HG02981 (cell line): ENCODE measurements around the gene RABGAP1L.
"Not testable (repeated sequence)": the region's sequence is repeated elsewhere in the genome, so short reads cannot be mapped to it uniquely, and the experiment has no call there.

Experiments used
- ATAC-seq: cut with Tn5 transposase; IDR thresholded peaks from one replicate; pipeline ENCODE4 v1.9.1; 2021; ENCODE audit warnings: mild to moderate bottlenecking, moderate library complexity; ENCODE audit not compliant: unreplicated experiment

Gene RABGAP1L

DNA sequence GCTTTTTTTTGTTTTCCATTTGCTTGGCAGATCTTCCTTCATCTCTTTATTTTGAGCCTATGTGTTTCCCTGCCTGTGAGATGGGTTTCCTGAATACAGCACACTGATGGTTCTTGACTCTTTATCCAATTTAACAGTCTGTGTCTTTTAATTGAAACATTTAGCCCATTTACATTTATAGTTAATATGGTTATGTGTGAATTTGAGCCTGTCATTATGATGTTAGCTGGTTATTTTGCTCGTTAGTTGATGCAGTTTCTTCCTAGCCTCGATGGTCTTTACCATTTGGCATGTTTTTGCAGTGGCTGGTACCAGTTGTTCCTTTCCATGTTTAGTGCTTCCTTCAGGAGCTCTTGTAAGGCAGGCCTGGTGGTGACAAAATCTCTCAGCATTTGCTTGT, 384.1 kb downstream of the RABGAP1L start:
- not testable (repeated sequence) for ATAC-seq

GRCh38 chr1:174550296-174550695, 391.0 kb downstream of the RABGAP1L start:
- ATAC-seq = no peak

DNA sequence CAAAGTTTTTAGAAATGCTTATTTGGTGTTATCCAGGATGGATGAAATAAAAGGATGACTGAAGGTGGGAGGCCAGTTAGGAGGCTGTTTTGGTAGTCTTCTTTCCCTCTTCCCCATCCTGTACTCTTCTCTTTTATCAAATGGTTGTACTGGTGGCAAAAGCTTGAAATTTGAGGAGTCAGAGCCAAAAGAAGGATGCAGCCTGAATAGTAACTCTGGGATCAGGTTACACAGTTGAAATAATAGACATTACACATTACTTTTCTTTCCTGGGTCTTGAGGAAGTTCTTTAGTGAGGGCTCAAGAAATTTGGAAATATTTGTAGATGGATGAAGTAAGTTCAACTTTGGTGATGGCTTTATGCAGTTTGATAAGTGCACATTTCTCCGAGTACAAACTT, 397.1 kb downstream of the RABGAP1L start:
- ATAC-seq = no peak

DNA sequence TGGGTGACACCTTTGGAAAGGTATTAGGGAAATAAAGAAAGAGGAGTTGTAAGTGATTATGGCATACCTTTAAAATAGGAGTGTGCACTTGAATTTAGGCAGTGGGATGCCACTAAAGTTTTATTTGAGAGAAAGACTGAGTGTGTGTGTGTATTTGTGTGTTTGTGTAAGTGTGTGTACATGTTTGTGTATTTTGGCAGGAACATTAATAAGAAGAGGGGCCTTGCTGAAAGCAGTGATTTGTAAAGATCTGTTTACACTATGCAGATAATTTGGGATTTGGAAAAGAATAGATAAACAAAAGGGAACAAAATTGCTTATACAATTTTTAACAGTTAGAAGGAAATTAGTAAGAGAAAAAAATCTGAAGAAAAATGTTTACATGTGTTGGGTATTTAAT, 409.2 kb downstream of the RABGAP1L start:
- no peak for ATAC-seq

GRCh38 chr1:174569240-174569639, 409.9 kb downstream of the RABGAP1L start:
- no peak for ATAC-seq

- no peak for ATAC-seq
Observed at GRCh38 chr1:174572771-174573170, 413.5 kb downstream of the RABGAP1L start.

DNA sequence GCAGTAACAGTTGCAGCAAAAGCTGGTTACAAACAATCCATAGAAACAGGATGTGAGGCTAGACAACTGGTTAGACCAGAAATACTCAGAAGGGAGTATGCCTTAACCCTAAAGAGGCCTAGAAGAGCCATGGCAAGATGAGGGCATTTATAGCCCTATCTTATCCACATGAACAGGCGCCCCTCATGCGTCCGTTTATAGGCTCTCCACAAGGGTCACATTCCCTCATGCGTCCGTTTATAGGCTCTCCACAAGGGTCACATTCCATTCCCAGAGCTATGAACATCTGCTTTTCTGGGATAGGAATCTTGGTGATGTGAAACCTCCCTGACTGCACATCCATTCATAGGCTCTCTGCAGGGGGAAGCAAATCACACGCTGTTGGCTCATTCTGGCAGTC, 416.8 kb downstream of the RABGAP1L start:
- ATAC-seq = not testable (repeated sequence)

DNA sequence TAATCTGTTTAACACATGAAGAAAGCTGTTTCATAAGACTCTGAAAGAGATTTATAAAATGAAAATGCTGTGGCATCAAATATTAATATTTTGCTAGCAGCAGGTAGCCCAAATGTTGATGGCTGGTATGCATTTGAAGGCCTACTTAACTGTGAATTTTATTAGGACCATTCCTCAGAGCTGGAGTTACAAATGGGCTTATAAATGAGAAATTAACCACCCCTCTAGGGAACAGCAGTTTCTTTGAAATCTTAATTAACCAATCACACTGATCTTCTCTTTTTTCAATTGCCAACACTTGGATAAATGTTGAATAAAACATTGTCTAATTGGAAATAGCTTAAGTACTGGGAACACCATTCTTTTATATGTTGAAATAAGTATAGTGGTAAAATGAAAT, 418.4 kb downstream of the RABGAP1L start:
- ATAC-seq = no peak

GRCh38 chr1:174580801-174581200, 421.5 kb downstream of the RABGAP1L start:
- no peak for ATAC-seq

- ATAC-seq = no peak
Observed at GRCh38 chr1:174583316-174583715, 424.0 kb downstream of the RABGAP1L start.

DNA sequence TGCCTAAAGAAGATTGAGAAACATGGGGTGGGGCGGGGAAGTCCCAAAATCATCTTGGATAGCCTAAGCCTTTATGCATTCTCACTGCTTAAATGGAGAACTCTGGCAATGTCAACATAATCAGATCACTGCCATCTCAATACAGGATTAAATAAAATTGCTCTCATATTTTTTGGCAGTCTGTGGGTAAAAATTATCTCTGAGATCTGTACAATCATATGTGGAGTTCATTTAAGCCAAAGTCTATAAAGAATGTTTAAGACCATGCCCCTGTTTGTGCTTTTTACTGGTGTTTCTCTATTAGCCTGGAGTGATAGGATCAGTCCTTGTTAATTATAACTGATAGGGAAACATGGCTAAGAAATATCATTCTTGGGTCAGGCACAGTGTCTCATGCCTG, 424.8 kb downstream of the RABGAP1L start:
- no peak for ATAC-seq

DNA sequence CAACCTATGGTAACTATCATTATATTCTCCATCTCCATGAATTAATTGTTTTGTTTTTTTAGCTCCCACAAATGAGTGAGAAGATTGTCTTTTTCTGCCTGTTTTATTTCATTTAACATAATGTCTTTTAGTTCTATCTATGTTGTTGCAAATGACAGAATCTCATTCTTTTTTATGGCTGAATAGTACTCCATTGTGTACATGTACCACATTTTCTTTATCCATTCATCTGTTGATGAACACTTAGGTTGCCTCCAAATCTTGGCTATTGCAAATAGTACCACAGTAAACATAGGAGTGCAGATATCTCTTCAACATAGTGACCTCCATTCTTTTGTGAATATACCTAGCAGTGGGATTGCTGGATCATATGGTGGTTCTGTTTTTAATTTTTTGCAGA, 429.3 kb downstream of the RABGAP1L start:
- not testable (repeated sequence) for ATAC-seq

GRCh38 chr1:174605198-174605597, 445.9 kb downstream of the RABGAP1L start:
- ATAC-seq = no peak

- no peak for ATAC-seq
Observed at GRCh38 chr1:174606471-174606870, 447.2 kb downstream of the RABGAP1L start.

- not testable (repeated sequence) for ATAC-seq
Observed at GRCh38 chr1:174617905-174618304, 458.6 kb downstream of the RABGAP1L start.

GRCh38 chr1:174623324-174624035, 464.2 kb downstream of the RABGAP1L start:
- no peak for ATAC-seq

- ATAC-seq = no peak
Observed at GRCh38 chr1:174626031-174627025, 467.0 kb downstream of the RABGAP1L start.

DNA sequence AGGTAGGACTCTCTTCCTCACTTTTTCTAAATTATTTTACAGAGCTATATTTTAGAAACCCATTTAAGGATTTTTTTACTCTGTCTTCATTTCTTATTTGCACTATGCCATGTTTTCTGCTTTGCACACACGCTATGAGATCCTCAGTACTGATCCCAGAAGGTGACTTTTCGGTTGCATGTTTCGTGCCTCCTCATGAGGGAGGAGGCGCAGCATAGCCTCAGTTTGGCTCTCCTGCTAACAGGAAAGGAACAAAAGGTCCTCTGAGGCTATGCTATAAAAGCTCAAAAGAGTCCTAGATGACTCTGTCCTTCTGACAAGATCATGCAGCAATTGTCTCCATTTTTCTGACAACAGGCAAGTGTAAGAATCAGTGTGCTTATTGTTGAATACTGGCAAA, 478.2 kb downstream of the RABGAP1L start:
- no peak for ATAC-seq

DNA sequence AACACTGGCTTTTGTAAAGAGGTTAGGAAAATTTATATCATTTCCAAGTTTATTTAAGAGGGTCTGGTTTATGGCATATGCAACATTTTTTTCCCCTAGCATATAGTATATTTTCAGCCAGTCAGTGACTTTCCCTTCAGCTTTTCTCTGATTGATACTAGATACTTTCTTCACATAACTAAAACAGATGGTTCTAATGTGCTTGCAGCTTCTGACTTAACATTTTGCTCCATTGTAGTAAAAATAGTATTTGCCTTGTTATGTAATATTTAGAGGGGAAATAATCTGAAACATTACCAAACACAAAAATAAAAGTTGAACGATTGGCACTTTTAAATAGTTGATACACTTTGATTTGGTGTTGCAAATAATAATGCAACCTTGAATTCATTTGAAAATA, 480.1 kb downstream of the RABGAP1L start:
- no peak for ATAC-seq

- no peak for ATAC-seq
Observed at GRCh38 chr1:174640783-174641182, 481.5 kb downstream of the RABGAP1L start.

DNA sequence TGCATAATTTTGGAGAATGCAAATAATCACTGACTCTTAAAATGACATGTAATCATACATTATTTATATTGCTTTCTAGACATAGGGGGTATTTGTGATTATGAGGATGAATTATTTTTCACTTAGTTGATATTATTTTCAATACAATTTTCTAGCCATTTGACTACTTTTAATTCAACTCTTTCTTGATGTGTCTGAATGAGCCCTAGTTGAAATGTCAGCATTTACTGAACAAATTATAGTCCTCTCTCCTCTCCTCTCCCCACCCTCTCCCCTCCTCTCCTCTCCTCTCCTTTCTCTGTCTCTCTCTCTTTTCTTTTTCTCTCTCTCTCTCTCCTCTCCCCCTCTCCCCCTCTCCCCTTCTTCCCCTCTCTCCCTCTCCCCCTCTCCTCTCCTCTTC, 483.1 kb downstream of the RABGAP1L start:
- ATAC-seq = no peak

- ATAC-seq = no peak
Observed at GRCh38 chr1:174643206-174643605, 483.9 kb downstream of the RABGAP1L start.
